GM23248 (cell line): ENCODE data around the gene LAMA3. TPM values are rescaled to one million over a fixed set of nuclear protein-coding genes. Genes with fewer than 3 reads are reported as not detected.

Experiments
- DNase-seq: peaks from one replicate; pipeline ENCODE4 v3.0.0-alpha.2; 2015
- H2AFZ ChIP-seq: fragments of 200-600 bp; sonication (generic); 2 replicates; pipeline ENCODE4 v1.6.1; 2016; ENCODE audit warnings: antibody characterized with exemption
- H3F3A ChIP-seq: fragments of 200-600 bp; sonication (generic); 2 replicates; pipeline ENCODE4 v1.6.1; 2016; ENCODE audit warnings: mild to moderate bottlenecking, antibody characterized with exemption, mixed run types; ENCODE audit not compliant: insufficient read depth
- H3K27ac ChIP-seq: fragments of 200-600 bp; sonication (generic); 2 replicates; pipeline ENCODE4 v1.5.1; 2016; ENCODE audit warnings: mild to moderate bottlenecking
- H3K27me3 ChIP-seq: fragments of 200-600 bp; sonication (generic); replicated peaks from 2 replicates; pipeline ENCODE4 v1.6.1; 2016; ENCODE audit warnings: mild to moderate bottlenecking; ENCODE audit not compliant: insufficient read depth
- H3K36me3 ChIP-seq: fragments of 200-600 bp; sonication (generic); 2 replicates; pipeline ENCODE4 v1.6.1; 2016; ENCODE audit warnings: low read depth, mild to moderate bottlenecking
- H3K4me1 ChIP-seq: fragments of 200-600 bp; sonication (generic); 2 replicates; pipeline ENCODE4 v1.6.1; 2016; ENCODE audit warnings: mild to moderate bottlenecking; ENCODE audit not compliant: insufficient read depth
- H3K4me2 ChIP-seq: fragments of 200-600 bp; sonication (generic); one replicate; pipeline ENCODE4 v1.6.1; 2016; ENCODE audit warnings: mild to moderate bottlenecking; ENCODE audit not compliant: unreplicated experiment
- H3K4me3 ChIP-seq: fragments of 200-600 bp; sonication (generic); 2 replicates; pipeline ENCODE4 v1.5.1; 2016; ENCODE audit warnings: mild to moderate bottlenecking
- H3K79me2 ChIP-seq: fragments of 200-600 bp; sonication (generic); 2 replicates; pipeline ENCODE4 v1.6.1; 2016; ENCODE audit warnings: mild to moderate bottlenecking; ENCODE audit not compliant: insufficient read depth
- H3K9ac ChIP-seq: fragments of 200-600 bp; sonication (generic); 2 replicates; pipeline ENCODE4 v1.6.1; 2016; ENCODE audit warnings: mild to moderate bottlenecking
- H3K9me2 ChIP-seq: fragments of 200-600 bp; sonication (generic); 2 replicates; pipeline ENCODE4 v1.6.1; 2016; ENCODE audit warnings: mixed run types, mild to moderate bottlenecking, moderate library complexity; ENCODE audit not compliant: insufficient read depth
- H3K9me3 ChIP-seq: fragments of 200-600 bp; sonication (generic); one replicate; pipeline ENCODE4 v1.6.1; 2017; ENCODE audit warnings: low read depth
- H4K20me1 ChIP-seq: fragments of 200-600 bp; sonication (generic); 2 replicates; pipeline ENCODE4 v1.6.0; 2016; ENCODE audit not compliant: insufficient read depth
- EZH2 ChIP-seq: fragments of 200-600 bp; sonication (generic); IDR thresholded peaks from 2 replicates; pipeline ENCODE4 v1.6.1; 2018; ENCODE audit warnings: antibody characterized with exemption, mild to moderate bottlenecking; ENCODE audit not compliant: insufficient read depth, poor library complexity, severe bottlenecking
- EZH2phosphoT487 ChIP-seq: fragments of 200-600 bp; sonication (generic); IDR thresholded peaks from 2 replicates; pipeline ENCODE4 v1.6.1; 2018; ENCODE audit warnings: antibody characterized with exemption, moderate library complexity, mild to moderate bottlenecking, low read depth; ENCODE audit not compliant: insufficient read depth
- WGBS, 2 experiments: methylation state at CpG; one replicate each; pipeline ENCODE4 v1.1.6; 2015 to 2017; ENCODE audit warnings: low lambda C conversion rate in 2 of 2, low coverage in 1 of 2; ENCODE audit errors: missing lambda C conversion rate in 2 of 2; 5-methylcytosine and 5-hydroxymethylcytosine counted together
- in situ Hi-C: fragments of 300-500 bp; cut with MboI; formaldehyde crosslinking; loops from 2 replicates; pipeline ENCODE4 v1.15.0; 2020
- polyA plus RNA-seq: library from polyadenylated mRNA; unstranded; fragments of >200 nt; fragmentation: Nextera tagmentation; extraction: Ambion mirVana; gene quantifications from 2 replicates; pipeline ENCODE4 v1.2.1, GENCODE V29; 2016
- total RNA-seq: library from RNA; depleted of rRNA; stranded (reverse); fragments of >200 nt; shearing (Covaris generic); gene quantifications from 2 replicates; pipeline ENCODE4 v1.2.3, GENCODE V29; 2014

The LAMA3 gene
- total and polyA plus RNA-seq, 2 experiments from 2014 or later, result 0.93 to 1.9 TPM

DNA sequence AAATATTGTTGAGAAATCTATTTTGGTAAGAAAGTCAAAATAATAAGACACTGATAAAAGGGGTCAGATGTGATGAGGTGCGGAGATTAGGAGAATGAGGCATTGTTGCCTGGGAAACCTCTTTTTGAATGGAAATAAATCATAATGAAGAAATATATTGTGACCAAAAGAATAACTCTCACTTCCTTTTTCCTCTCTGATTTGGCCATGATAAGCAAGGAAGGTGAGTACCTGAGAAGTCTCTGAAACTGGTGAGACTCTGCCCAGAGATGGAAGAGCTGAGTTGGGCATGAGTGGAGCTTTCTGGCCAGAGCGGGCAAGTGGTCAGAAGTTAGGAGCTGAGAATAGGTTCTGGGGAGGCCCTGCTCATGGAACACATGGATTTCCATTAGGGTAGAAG is 11.8 kb downstream of the LAMA3 start:
- no peaks in the 10 kb centered on the region for H3K36me3 ChIP-seq
- no peak for TF ChIP-seq EZH2phosphoT487
- TF ChIP-seq EZH2, result no peak
- no peak overlapping the region for H3K4me3 ChIP-seq
- no peak overlapping the region for H2AFZ ChIP-seq
- no peak overlapping the region for H3K4me2 ChIP-seq
- H3K9ac ChIP-seq, result no peak overlapping the region
- H3K27ac ChIP-seq, result no peak overlapping the region
- no peaks in the 10 kb centered on the region for H3K79me2 ChIP-seq
- WGBS, 2 experiments, result 64 to 66% methylated on average over 2 of the region's 2 CpGs
- no peaks in the 10 kb centered on the region for H4K20me1 ChIP-seq
- H3K9me3 ChIP-seq, result no peaks in the 10 kb centered on the region
- H3K27me3 ChIP-seq, result no peaks in the 10 kb centered on the region
- peaks cover 1% of the 10 kb centered on the region for H3F3A ChIP-seq
- no peak for DNase-seq
- no peaks in the 10 kb centered on the region for H3K9me2 ChIP-seq
- in situ Hi-C loops, result no loop called here
- H3K4me1 ChIP-seq, result peaks cover 3% of the 10 kb centered on the region; the same call in 1 of the 2 replicates

DNA sequence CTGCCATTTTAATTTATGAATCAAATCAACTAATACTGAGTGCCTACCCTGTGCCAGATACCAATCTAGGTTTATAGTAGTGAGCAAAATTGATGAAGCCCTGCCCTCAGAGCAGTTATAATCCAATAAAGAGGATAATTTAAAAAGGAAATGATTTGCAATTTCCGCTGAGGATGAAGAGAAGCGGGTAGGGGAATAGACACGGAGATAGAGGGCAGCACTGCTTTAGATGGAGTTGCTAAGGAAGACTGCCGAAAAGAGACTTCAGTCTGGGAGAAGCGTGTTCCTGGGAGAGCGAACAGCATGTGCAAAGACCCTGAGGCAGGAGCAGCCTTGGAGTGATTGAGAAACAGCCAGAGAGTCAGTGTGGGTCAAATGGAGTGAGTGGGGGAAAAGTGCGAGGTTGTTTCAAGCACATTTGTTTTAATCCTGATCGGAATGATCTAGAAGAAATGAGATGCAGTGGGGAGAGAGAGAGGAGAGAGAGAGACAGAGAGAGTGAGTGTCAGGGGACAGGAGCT is 12.4 kb downstream of the LAMA3 start:
- no peak overlapping the region for H3K9ac ChIP-seq
- no peaks in the 10 kb centered on the region for H3F3A ChIP-seq
- no peaks in the 10 kb centered on the region for H3K4me1 ChIP-seq
- no peaks in the 10 kb centered on the region for H3K9me2 ChIP-seq
- in situ Hi-C loops, result no loop called here
- H3K4me2 ChIP-seq, result no peak overlapping the region
- 85 to 90% methylated on average over 8 of the region's 8 CpGs for WGBS, 2 experiments
- no peaks in the 10 kb centered on the region for H3K9me3 ChIP-seq
- no peaks in the 10 kb centered on the region for H4K20me1 ChIP-seq
- no peaks in the 10 kb centered on the region for H3K36me3 ChIP-seq
- TF ChIP-seq EZH2 (no peak), EZH2phosphoT487 (no peak)
- no peak overlapping the region for H3K4me3 ChIP-seq
- H3K79me2 ChIP-seq, result no peaks in the 10 kb centered on the region
- no peaks in the 10 kb centered on the region for H3K27me3 ChIP-seq
- no peak overlapping the region for H3K27ac ChIP-seq
- no peak for DNase-seq
- H2AFZ ChIP-seq, result no peak overlapping the region

DNA sequence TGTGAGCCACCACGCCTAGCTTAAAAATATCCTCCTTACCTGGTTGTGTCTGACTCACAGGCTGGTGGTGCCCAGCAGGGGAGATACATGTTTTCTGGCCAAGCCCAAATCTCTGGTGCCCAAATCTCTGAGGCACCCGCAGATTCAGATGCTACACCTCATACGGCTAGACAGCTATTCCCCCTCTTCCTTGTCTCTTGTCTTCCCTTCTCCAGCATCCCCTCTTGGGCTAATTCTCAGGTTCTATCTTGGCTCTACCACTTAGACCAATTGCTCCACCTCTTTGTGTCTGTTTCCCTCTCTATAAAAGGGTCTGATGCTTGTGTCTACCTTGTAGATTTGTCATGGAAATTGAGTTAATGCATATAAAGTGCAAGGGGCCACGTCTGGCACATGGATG is 13.4 kb downstream of the LAMA3 start:
- Histone ChIP-seq H3K27ac (no peak overlapping the region), H3K9me3 (no peaks in the 10 kb centered on the region), H3K9ac (no peak overlapping the region), H3K4me1 (no peaks in the 10 kb centered on the region), H3K4me2 (no peak overlapping the region), H3K9me2 (no peaks in the 10 kb centered on the region), H3K4me3 (no peak overlapping the region), H3K36me3 (no peaks in the 10 kb centered on the region), H3F3A (no peaks in the 10 kb centered on the region), H4K20me1 (no peaks in the 10 kb centered on the region), H2AFZ (no peak overlapping the region), H3K27me3 (no peaks in the 10 kb centered on the region), H3K79me2 (no peaks in the 10 kb centered on the region)
- no peak for TF ChIP-seq EZH2
- no peak for TF ChIP-seq EZH2phosphoT487
- WGBS, 2 experiments, result 67 to 88% methylated on average over 4 of the region's 4 CpGs
- in situ Hi-C loops, result no loop called here
- no peak for DNase-seq

DNA sequence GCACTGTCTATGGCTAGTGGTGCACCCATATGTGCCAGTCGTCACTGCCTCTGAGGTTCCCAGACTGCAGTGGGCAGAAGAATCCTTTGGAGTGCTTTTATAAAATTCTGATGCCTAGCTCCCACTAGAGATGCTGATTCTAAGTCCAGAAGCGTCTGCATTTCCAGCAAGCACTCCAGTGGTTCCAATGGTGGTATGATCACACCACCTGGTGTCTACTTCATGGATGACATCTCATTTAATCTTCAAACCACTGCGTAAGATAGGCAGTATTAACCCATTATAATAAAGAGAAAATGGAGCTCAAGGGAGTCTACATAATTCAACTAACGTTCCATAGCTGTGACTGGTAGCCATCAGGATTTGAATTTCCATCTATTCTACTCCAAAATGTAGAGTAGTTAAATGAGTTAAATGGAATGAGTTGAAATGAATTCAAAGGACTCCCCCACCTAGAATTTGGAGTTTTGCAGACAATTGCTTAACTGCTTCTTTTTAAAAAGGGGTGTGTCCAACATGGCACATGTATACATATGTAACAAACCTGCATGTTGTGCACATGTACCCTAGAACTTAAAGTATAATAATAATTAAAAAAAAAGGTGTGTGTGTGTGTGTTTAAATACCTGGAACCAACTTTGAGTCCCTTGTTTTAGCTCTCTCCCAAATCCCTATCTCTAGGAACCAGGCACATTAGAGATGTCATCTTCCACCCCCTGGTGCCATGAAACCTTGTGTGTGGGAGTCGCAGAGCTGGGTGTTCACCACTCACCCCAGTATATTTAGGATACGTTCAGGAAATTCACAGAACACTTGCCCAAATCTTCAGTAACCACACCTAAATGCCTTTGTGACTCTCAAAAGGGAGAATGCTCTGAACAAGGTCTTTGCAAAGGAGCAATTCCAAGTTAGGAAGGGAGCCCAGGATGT is 14.1 kb downstream of the LAMA3 start:
- Histone ChIP-seq H3K79me2 (no peaks in the 10 kb centered on the region), H3K9me2 (no peaks in the 10 kb centered on the region), H3F3A (no peaks in the 10 kb centered on the region), H3K9ac (no peak overlapping the region), H3K27me3 (no peaks in the 10 kb centered on the region), H4K20me1 (no peaks in the 10 kb centered on the region), H3K4me3 (no peak overlapping the region), H3K4me1 (no peaks in the 10 kb centered on the region), H3K9me3 (no peaks in the 10 kb centered on the region), H3K36me3 (no peaks in the 10 kb centered on the region), H3K27ac (no peak overlapping the region), H2AFZ (no peak overlapping the region), H3K4me2 (no peak overlapping the region)
- WGBS, 2 experiments, result 25 to 29% methylated on average over 6 of the region's 6 CpGs
- DNase-seq, result peak; percentile 84
- TF ChIP-seq EZH2phosphoT487 (no peak), EZH2 (no peak)
- in situ Hi-C loops, result no loop called here
